GM23338 (cell line): ENCODE measurements around the gene TUBB2A. TPM values are rescaled to one million over a fixed set of nuclear protein-coding genes. Genes with fewer than 3 reads are reported as not detected.
A peak's percentile ranks its signal among the peaks of the same experiment; 100 is the strongest.

ENCODE experiments used
- ATAC-seq: fragments of 200-7000 bp; cut with Tn5 transposase; 3 replicates; pipeline ENCODE4 v1.9.1; 2020
- DNase-seq: peaks from one replicate; pipeline ENCODE4 v3.0.0-alpha.2; 2015; ENCODE audit warnings: low spot score
- H2AFZ ChIP-seq: fragments of 200-600 bp; sonication (generic); 2 replicates; pipeline ENCODE4 v1.8.0; 2016; ENCODE audit warnings: antibody characterized with exemption, mild to moderate bottlenecking, moderate library complexity
- H3F3A ChIP-seq: fragments of 200-600 bp; sonication (generic); replicated peaks from 2 replicates; pipeline ENCODE4 v1.8.0; 2017; ENCODE audit warnings: antibody characterized with exemption, mixed run types, low read depth
- H3K27ac ChIP-seq: fragments of 200-600 bp; sonication (generic); 2 replicates; pipeline ENCODE4 v1.6.1; 2016; ENCODE audit warnings: low read depth
- H3K27me3 ChIP-seq: fragments of 200-600 bp; sonication (generic); 2 replicates; pipeline ENCODE4 v1.8.0; 2016; ENCODE audit warnings: mild to moderate bottlenecking, mixed run types, moderate library complexity; ENCODE audit not compliant: insufficient read depth
- H3K36me3 ChIP-seq: fragments of 200-600 bp; sonication (generic); 2 replicates; pipeline ENCODE4 v1.8.0; 2016; ENCODE audit warnings: mild to moderate bottlenecking; ENCODE audit not compliant: insufficient read depth
- H3K4me1 ChIP-seq: fragments of 200-600 bp; sonication (generic); 2 replicates; pipeline ENCODE4 v1.8.0; 2016; ENCODE audit warnings: mild to moderate bottlenecking, moderate library complexity; ENCODE audit not compliant: insufficient read depth
- H3K4me2 ChIP-seq: fragments of 200-600 bp; sonication (generic); 2 replicates; pipeline ENCODE4 v1.7.1; 2017; ENCODE audit warnings: mixed run types
- H3K4me3 ChIP-seq: fragments of 200-600 bp; sonication (generic); 2 replicates; pipeline ENCODE4 v1.6.1; 2016; ENCODE audit warnings: mixed run types
- H3K79me2 ChIP-seq: fragments of 200-600 bp; sonication (generic); replicated peaks from 2 replicates; pipeline ENCODE4 v1.8.0; 2017; ENCODE audit warnings: mild to moderate bottlenecking; ENCODE audit not compliant: insufficient read depth
- H3K9me2 ChIP-seq: fragments of 200-600 bp; sonication (generic); 2 replicates; pipeline ENCODE4 v1.8.0; 2017; ENCODE audit not compliant: insufficient read depth
- H4K20me1 ChIP-seq: fragments of 200-600 bp; sonication (generic); replicated peaks from 2 replicates; pipeline ENCODE4 v1.8.0; 2017; ENCODE audit warnings: mild to moderate bottlenecking; ENCODE audit not compliant: insufficient read depth
- H3K27ac Mint-ChIP-seq: 2 replicates; pipeline ENCODE4 v1.8.0; 2020; ENCODE audit warnings: inconsistent platforms, mild to moderate bottlenecking, moderate library complexity, mixed read lengths
- H3K27me3 Mint-ChIP-seq: 3 replicates; pipeline ENCODE4 v1.8.0; 2022; ENCODE audit warnings: low read depth, mild to moderate bottlenecking, moderate library complexity, mixed read lengths, inconsistent platforms; ENCODE audit not compliant: insufficient read depth, poor library complexity
- H3K36me3 Mint-ChIP-seq: 3 replicates; pipeline ENCODE4 v1.8.0; 2021; ENCODE audit warnings: low read depth, mild to moderate bottlenecking, inconsistent platforms, moderate library complexity, mixed read lengths
- H3K4me1 Mint-ChIP-seq: 3 replicates; pipeline ENCODE4 v1.8.0; 2020; ENCODE audit warnings: mild to moderate bottlenecking, inconsistent platforms, mixed read lengths
- H3K4me3 Mint-ChIP-seq: 3 replicates; pipeline ENCODE4 v1.8.0; 2021; ENCODE audit warnings: moderate library complexity, mild to moderate bottlenecking, inconsistent platforms, mixed read lengths
- H3K9me3 Mint-ChIP-seq: 3 replicates; pipeline ENCODE4 v1.8.0; 2020; ENCODE audit warnings: moderate library complexity, mild to moderate bottlenecking, inconsistent platforms, mixed read lengths
- CREB1 ChIP-seq: fragments of 250-450 bp; sonication (Bioruptor Pico); IDR thresholded peaks from 2 replicates; pipeline ENCODE4 v1.5.0; 2020; ENCODE audit warnings: low read depth, mild to moderate bottlenecking, moderate library complexity
- ETS1 ChIP-seq: IDR thresholded peaks from 2 replicates; pipeline ENCODE4 v1.6.1; 2016; ENCODE audit warnings: antibody characterized with exemption
- EZH2 ChIP-seq: fragments of 200-600 bp; sonication (generic); IDR thresholded peaks from one replicate; pipeline ENCODE4 v1.8.0; 2017; ENCODE audit warnings: antibody characterized with exemption, mild to moderate bottlenecking, low read depth; ENCODE audit not compliant: unreplicated experiment
- JUNB ChIP-seq: IDR thresholded peaks from one replicate; pipeline ENCODE4 v1.6.1; 2016; ENCODE audit warnings: antibody characterized with exemption; ENCODE audit not compliant: unreplicated experiment
- REST ChIP-seq: IDR thresholded peaks from one replicate; pipeline ENCODE4 v1.6.1; 2018; ENCODE audit warnings: antibody characterized with exemption; ENCODE audit not compliant: unreplicated experiment
- STAT1 ChIP-seq: IDR thresholded peaks from one replicate; pipeline ENCODE4 v1.6.1; 2016; ENCODE audit warnings: antibody characterized with exemption; ENCODE audit not compliant: unreplicated experiment
- ZNF331 ChIP-seq: fragments of 250-450 bp; sonication (Bioruptor Pico); IDR thresholded peaks from 2 replicates; pipeline ENCODE4 v1.5.0; 2020; ENCODE audit warnings: low read depth, mild to moderate bottlenecking, moderate library complexity
- polyA plus RNA-seq: library from polyadenylated mRNA; unstranded; fragments of >200 nt; fragmentation: Nextera tagmentation; extraction: Ambion mirVana; gene quantifications from 2 replicates; pipeline ENCODE4 v1.2.1, GENCODE V29; 2016
- total RNA-seq: library from RNA; depleted of rRNA; stranded (reverse); fragments of >200 nt; shearing (Covaris generic); gene quantifications from 2 replicates; pipeline ENCODE4 v1.2.3, GENCODE V29; 2014
- TF ChIP-seq, protein P1 (sequence below), 2 experiments: fragments of 200-600 bp in 1 of 2; sonication (generic) in 1 of 2; conservative IDR thresholded peaks; 2 replicates each; pipeline versions ENCODE4 v1.5.1 to v1.6.1; 2016 to 2017; ENCODE audit warnings: antibody characterized with exemption in 2 of 2, low read depth in 2 of 2, mild to moderate bottlenecking in 2 of 2, moderate library complexity in 1 of 2
- TF ChIP-seq, protein P2 (sequence below): fragments of 250-450 bp; sonication (Bioruptor Pico); IDR thresholded peaks from 2 replicates; pipeline ENCODE4 v1.5.0; 2020; ENCODE audit warnings: mild to moderate bottlenecking, moderate library complexity

The TUBB2A gene
- total and polyA plus RNA-seq, 2 experiments from 2014 or later: 305 to 376 TPM

- TF ChIP-seq ETS1 (no peak), EZH2 (no peak), ZNF331 (no peak), JUNB (no peak), CREB1 (CRISPR knock-in tag) (no peak), STAT1 (no peak), REST (no peak)
- TF ChIP-seq, protein P1, sequence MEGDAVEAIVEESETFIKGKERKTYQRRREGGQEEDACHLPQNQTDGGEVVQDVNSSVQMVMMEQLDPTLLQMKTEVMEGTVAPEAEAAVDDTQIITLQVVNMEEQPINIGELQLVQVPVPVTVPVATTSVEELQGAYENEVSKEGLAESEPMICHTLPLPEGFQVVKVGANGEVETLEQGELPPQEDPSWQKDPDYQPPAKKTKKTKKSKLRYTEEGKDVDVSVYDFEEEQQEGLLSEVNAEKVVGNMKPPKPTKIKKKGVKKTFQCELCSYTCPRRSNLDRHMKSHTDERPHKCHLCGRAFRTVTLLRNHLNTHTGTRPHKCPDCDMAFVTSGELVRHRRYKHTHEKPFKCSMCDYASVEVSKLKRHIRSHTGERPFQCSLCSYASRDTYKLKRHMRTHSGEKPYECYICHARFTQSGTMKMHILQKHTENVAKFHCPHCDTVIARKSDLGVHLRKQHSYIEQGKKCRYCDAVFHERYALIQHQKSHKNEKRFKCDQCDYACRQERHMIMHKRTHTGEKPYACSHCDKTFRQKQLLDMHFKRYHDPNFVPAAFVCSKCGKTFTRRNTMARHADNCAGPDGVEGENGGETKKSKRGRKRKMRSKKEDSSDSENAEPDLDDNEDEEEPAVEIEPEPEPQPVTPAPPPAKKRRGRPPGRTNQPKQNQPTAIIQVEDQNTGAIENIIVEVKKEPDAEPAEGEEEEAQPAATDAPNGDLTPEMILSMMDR (conservative IDR thresholded peaks at IDR 0.05; ENCODE audit: low read depth in 2 of 2): no peak
- TF ChIP-seq, protein P2, sequence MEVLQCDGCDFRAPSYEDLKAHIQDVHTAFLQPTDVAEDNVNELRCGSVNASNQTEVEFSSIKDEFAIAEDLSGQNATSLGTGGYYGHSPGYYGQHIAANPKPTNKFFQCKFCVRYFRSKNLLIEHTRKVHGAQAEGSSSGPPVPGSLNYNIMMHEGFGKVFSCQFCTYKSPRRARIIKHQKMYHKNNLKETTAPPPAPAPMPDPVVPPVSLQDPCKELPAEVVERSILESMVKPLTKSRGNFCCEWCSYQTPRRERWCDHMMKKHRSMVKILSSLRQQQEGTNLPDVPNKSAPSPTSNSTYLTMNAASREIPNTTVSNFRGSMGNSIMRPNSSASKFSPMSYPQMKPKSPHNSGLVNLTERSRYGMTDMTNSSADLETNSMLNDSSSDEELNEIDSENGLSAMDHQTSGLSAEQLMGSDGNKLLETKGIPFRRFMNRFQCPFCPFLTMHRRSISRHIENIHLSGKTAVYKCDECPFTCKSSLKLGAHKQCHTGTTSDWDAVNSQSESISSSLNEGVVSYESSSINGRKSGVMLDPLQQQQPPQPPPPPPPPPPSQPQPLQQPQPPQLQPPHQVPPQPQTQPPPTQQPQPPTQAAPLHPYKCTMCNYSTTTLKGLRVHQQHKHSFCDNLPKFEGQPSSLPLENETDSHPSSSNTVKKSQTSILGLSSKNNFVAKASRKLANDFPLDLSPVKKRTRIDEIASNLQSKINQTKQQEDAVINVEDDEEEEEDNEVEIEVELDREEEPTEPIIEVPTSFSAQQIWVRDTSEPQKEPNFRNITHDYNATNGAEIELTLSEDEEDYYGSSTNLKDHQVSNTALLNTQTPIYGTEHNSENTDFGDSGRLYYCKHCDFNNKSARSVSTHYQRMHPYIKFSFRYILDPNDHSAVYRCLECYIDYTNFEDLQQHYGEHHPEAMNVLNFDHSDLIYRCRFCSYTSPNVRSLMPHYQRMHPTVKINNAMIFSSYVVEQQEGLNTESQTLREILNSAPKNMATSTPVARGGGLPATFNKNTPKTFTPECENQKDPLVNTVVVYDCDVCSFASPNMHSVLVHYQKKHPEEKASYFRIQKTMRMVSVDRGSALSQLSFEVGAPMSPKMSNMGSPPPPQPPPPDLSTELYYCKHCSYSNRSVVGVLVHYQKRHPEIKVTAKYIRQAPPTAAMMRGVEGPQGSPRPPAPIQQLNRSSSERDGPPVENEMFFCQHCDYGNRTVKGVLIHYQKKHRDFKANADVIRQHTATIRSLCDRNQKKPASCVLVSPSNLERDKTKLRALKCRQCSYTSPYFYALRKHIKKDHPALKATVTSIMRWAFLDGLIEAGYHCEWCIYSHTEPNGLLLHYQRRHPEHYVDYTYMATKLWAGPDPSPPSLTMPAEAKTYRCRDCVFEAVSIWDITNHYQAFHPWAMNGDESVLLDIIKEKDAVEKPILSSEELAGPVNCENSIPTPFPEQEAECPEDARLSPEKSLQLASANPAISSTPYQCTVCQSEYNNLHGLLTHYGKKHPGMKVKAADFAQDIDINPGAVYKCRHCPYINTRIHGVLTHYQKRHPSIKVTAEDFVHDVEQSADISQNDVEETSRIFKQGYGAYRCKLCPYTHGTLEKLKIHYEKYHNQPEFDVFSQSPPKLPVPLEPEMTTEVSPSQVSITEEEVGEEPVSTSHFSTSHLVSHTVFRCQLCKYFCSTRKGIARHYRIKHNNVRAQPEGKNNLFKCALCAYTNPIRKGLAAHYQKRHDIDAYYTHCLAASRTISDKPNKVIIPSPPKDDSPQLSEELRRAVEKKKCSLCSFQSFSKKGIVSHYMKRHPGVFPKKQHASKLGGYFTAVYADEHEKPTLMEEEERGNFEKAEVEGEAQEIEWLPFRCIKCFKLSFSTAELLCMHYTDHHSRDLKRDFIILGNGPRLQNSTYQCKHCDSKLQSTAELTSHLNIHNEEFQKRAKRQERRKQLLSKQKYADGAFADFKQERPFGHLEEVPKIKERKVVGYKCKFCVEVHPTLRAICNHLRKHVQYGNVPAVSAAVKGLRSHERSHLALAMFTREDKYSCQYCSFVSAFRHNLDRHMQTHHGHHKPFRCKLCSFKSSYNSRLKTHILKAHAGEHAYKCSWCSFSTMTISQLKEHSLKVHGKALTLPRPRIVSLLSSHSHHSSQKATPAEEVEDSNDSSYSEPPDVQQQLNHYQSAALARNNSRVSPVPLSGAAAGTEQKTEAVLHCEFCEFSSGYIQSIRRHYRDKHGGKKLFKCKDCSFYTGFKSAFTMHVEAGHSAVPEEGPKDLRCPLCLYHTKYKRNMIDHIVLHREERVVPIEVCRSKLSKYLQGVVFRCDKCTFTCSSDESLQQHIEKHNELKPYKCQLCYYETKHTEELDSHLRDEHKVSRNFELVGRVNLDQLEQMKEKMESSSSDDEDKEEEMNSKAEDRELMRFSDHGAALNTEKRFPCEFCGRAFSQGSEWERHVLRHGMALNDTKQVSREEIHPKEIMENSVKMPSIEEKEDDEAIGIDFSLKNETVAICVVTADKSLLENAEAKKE (CRISPR knock-in tag): no peak
Observed at GRCh38 chr6:3162067-3162497, 4.7 kb upstream of the TUBB2A start.

More at GRCh38 chr6:3162067-3162497, 4.7 kb upstream of the TUBB2A start:
- Mint-ChIP-seq H3K4me1 (peaks cover 74% of the 10 kb centered on the region), H3K9me3 (peaks cover 2% of the 10 kb centered on the region; the same call in 1 of the 3 replicates), H3K27me3 (peaks cover 19% of the 10 kb centered on the region), H3K27ac (no peak overlapping the region), H3K36me3 (peaks cover under 1% of the 10 kb centered on the region; the same call in 1 of the 3 replicates), H3K4me3 (peak overlapping the region; percentile 80)
- H3K9me2 ChIP-seq: no peaks in the 10 kb centered on the region
- no peak for ATAC-seq
- peak overlapping the region; percentile 79 for H3K4me2 ChIP-seq
- DNase-seq: peak; percentile 26
- H3K4me3 ChIP-seq: peak overlapping the region; percentile 76
- H3K36me3 ChIP-seq: no peaks in the 10 kb centered on the region
- peaks cover 7% of the 10 kb centered on the region for H3K79me2 ChIP-seq
- peaks cover 34% of the 10 kb centered on the region for H3F3A ChIP-seq
- peaks cover 67% of the 10 kb centered on the region for H3K4me1 ChIP-seq
- H4K20me1 ChIP-seq: no peaks in the 10 kb centered on the region
- no peak overlapping the region for H2AFZ ChIP-seq
- H3K27ac ChIP-seq: no peak overlapping the region
- no peaks in the 10 kb centered on the region for H3K27me3 ChIP-seq
